Parathyroid adenoma (tissue), 2 donors: ENCODE data around the gene GNAO1.

Experiments used
- H2AFZ ChIP-seq: fragments of 300-600 bp; sonication (generic); one replicate; pipeline ENCODE4 v1.7.0; 2017; ENCODE audit warnings: antibody characterized with exemption, mild to moderate bottlenecking
- H3K27ac ChIP-seq: fragments of 300-600 bp; sonication (generic); one replicate; pipeline ENCODE4 v1.7.0; 2017
- H3K27me3 ChIP-seq: fragments of 300-600 bp; sonication (generic); one replicate; pipeline ENCODE4 v1.7.0; 2017; ENCODE audit warnings: low read length; ENCODE audit not compliant: control insufficient read depth, insufficient read depth
- H3K36me3 ChIP-seq: fragments of 300-600 bp; sonication (generic); one replicate; pipeline ENCODE4 v1.7.0; 2017; ENCODE audit warnings: low read length; ENCODE audit not compliant: control insufficient read depth, insufficient read depth
- H3K4me1 ChIP-seq: fragments of 300-600 bp; sonication (generic); one replicate; pipeline ENCODE4 v1.7.0; 2017; ENCODE audit warnings: control low read depth
- H3K4me2 ChIP-seq: fragments of 300-600 bp; sonication (generic); one replicate; pipeline ENCODE4 v1.7.0; 2017; ENCODE audit warnings: low read length
- H3K4me3 ChIP-seq: fragments of 300-600 bp; sonication (generic); one replicate; pipeline ENCODE4 v1.7.0; 2017; ENCODE audit warnings: low read depth, low read length
- H3K79me2 ChIP-seq: fragments of 300-600 bp; sonication (generic); one replicate; pipeline ENCODE4 v1.7.0; 2017; ENCODE audit warnings: control low read depth
- H3K9ac ChIP-seq: fragments of 300-600 bp; sonication (generic); one replicate; pipeline ENCODE4 v1.7.0; 2017; ENCODE audit warnings: mild to moderate bottlenecking
- H3K9me3 ChIP-seq: fragments of 300-600 bp; sonication (generic); one replicate; pipeline ENCODE4 v1.7.0; 2017; ENCODE audit warnings: low read length; ENCODE audit not compliant: control insufficient read depth
- TF ChIP-seq, protein P1 (sequence below): fragments of 300-600 bp; sonication (generic); IDR thresholded peaks from one replicate; pipeline ENCODE4 v1.7.0; 2017; ENCODE audit warnings: antibody characterized with exemption, mild to moderate bottlenecking
- donor health status: primary hyperparathyroidism.

GNAO1 gene

DNA sequence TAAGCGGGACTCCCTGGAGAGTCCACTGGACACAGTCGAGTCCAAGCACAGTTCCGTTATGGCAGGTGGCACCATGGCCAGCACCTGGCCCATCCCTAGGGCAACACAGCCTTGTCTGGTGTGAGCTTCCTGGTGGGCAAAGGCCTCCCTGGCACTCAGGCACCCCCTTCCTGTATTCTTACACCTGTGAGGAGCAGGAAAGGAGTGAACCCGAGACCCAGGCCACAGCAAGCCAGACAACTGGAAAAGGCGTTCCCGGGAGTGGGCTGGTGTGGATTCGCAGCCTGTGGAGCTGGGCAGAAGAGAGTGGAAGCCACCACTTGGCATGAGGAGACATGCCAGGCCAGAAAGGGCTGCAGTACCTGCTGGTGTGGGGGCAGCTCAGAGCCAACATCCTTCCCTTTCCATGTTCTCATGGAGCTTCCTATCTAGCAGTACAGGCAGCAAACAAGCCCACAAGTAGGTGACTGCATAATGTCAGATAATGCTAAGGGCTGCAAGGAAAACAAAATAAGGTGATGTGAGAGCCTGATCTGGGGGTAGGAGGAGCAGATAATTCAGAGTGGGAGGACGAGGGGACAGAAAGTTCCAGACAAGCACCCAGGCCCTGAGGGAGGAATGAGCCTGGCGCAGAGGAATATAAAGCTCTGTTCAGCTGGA is 87.0 kb downstream of the GNAO1 start:
- no peaks in the 10 kb centered on the region for H3K36me3 ChIP-seq
- H3K27ac ChIP-seq: no peak overlapping the region
- no peak overlapping the region for H2AFZ ChIP-seq
- H3K27me3 ChIP-seq: no peaks in the 10 kb centered on the region
- H3K9ac ChIP-seq: no peak overlapping the region
- no peak overlapping the region for H3K4me2 ChIP-seq
- TF ChIP-seq, protein P1, sequence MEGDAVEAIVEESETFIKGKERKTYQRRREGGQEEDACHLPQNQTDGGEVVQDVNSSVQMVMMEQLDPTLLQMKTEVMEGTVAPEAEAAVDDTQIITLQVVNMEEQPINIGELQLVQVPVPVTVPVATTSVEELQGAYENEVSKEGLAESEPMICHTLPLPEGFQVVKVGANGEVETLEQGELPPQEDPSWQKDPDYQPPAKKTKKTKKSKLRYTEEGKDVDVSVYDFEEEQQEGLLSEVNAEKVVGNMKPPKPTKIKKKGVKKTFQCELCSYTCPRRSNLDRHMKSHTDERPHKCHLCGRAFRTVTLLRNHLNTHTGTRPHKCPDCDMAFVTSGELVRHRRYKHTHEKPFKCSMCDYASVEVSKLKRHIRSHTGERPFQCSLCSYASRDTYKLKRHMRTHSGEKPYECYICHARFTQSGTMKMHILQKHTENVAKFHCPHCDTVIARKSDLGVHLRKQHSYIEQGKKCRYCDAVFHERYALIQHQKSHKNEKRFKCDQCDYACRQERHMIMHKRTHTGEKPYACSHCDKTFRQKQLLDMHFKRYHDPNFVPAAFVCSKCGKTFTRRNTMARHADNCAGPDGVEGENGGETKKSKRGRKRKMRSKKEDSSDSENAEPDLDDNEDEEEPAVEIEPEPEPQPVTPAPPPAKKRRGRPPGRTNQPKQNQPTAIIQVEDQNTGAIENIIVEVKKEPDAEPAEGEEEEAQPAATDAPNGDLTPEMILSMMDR: no peak
- H3K4me3 ChIP-seq: no peak overlapping the region
- H3K9me3 ChIP-seq: no peaks in the 10 kb centered on the region
- peaks cover 8% of the 10 kb centered on the region for H3K79me2 ChIP-seq
- no peaks in the 10 kb centered on the region for H3K4me1 ChIP-seq

DNA sequence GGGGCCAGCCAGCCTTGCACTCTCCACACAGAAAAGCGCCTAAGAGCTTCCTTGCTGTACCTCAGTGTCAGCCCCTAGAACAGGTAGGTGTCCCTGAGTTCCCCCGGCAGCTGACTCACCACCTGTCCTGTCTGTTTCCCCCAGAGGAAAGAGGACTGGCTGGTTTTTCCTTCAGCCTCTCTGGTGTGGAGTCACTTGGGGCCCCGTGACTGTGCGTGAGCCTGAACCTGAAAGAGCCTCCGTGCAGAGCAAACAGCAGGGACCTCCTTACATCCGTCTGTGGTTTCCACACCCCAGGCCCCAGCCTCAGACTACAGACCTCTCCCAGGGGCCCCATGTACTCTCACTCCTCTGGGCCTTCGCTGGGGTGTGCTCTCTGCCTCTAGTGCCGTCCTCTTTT is 87.8 kb downstream of the GNAO1 start:
- Histone ChIP-seq H3K4me3 (no peak overlapping the region), H3K27me3 (no peaks in the 10 kb centered on the region), H3K4me2 (no peak overlapping the region), H3K4me1 (no peaks in the 10 kb centered on the region), H2AFZ (no peak overlapping the region), H3K9me3 (no peaks in the 10 kb centered on the region), H3K79me2 (peaks cover 8% of the 10 kb centered on the region), H3K9ac (no peak overlapping the region), H3K36me3 (no peaks in the 10 kb centered on the region), H3K27ac (no peak overlapping the region)
- TF ChIP-seq, protein P1: no peak

DNA sequence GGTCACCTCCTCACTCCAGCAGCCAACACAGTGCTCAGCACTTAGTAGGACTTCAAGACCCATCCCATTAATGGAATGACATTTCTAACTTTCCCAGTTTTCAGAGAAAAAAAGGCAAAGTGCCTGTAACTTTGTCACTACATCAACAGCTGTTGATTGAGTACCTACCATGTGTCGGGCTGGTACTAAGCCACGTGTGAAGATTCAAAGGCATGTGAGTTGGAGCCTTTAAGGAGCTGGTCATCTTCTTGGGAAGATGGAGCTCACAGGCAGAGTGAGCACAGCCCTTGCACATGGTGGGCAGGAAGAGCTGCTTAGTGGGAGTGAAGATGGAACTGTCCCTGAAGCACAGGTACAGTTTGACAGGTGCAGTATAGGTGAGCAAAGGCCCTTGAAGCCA is 88.6 kb downstream of the GNAO1 start:
- H3K9me3 ChIP-seq: no peaks in the 10 kb centered on the region
- TF ChIP-seq, protein P1: no peak
- H3K27me3 ChIP-seq: no peaks in the 10 kb centered on the region
- no peaks in the 10 kb centered on the region for H3K4me1 ChIP-seq
- no peak overlapping the region for H2AFZ ChIP-seq
- no peak overlapping the region for H3K4me3 ChIP-seq
- H3K36me3 ChIP-seq: no peaks in the 10 kb centered on the region
- H3K4me2 ChIP-seq: no peak overlapping the region
- peaks cover 8% of the 10 kb centered on the region for H3K79me2 ChIP-seq
- no peak overlapping the region for H3K9ac ChIP-seq
- no peak overlapping the region for H3K27ac ChIP-seq

DNA sequence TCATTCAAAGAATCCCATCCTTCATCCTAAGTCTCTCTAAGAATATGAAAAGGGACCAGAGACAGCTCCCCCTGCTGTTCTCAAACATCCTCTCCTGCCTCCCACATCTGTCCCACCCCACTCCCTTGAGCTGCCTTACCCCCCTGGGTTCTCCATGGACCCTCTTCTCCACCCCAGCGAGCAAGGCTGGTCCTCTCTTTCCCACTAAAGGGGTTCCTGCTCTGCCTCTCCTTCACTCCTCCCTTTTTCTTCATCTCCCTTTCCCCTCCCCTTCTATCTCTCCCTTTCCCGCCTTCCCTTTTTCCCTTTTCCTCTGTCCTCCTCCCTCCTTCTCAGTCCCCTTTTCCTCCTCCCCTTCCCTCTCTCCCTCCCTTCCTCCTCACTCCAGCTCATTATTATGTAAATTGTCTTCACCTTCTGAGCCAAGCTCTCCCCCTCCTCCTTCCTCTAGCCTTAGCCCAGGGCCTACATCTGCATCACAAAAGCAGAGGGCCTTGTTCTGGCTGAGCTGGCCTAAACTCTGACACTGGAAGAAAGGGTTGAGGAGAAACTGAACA is 90.0 kb downstream of the GNAO1 start:
- Histone ChIP-seq H2AFZ (no peak overlapping the region), H3K4me3 (no peak overlapping the region), H3K36me3 (no peaks in the 10 kb centered on the region), H3K27ac (no peak overlapping the region), H3K4me1 (no peaks in the 10 kb centered on the region), H3K4me2 (no peak overlapping the region), H3K9me3 (no peaks in the 10 kb centered on the region), H3K27me3 (no peaks in the 10 kb centered on the region), H3K9ac (no peak overlapping the region), H3K79me2 (peaks cover 12% of the 10 kb centered on the region)
- TF ChIP-seq, protein P1: no peak

DNA sequence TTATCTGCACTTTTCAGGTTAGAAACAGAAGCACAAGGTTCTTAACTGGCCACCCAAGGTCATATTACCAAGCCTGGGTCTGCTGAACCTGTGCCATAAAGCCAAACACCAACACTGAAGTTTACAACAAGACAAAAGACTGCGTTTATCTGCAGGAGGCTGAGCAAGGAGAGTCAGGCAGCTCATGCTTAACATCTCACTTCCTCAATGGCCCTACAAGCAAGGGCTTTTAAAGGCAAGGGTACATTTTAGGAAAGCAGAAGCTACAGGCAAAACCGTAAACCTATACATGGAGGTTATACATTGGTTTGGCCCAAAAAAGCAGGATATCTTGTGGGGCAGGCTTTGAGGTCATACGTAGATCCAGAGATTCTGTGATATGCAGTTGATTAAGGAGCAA is 91.2 kb downstream of the GNAO1 start:
- no peaks in the 10 kb centered on the region for H3K27me3 ChIP-seq
- no peaks in the 10 kb centered on the region for H3K9me3 ChIP-seq
- no peak overlapping the region for H2AFZ ChIP-seq
- no peaks in the 10 kb centered on the region for H3K36me3 ChIP-seq
- no peak overlapping the region for H3K4me2 ChIP-seq
- H3K4me3 ChIP-seq: no peak overlapping the region
- H3K79me2 ChIP-seq: peaks cover 7% of the 10 kb centered on the region
- H3K27ac ChIP-seq: no peak overlapping the region
- H3K4me1 ChIP-seq: no peaks in the 10 kb centered on the region
- TF ChIP-seq, protein P1: no peak
- no peak overlapping the region for H3K9ac ChIP-seq
